Measurements from ENCODE around the gene UGT3A2.

DNA sequence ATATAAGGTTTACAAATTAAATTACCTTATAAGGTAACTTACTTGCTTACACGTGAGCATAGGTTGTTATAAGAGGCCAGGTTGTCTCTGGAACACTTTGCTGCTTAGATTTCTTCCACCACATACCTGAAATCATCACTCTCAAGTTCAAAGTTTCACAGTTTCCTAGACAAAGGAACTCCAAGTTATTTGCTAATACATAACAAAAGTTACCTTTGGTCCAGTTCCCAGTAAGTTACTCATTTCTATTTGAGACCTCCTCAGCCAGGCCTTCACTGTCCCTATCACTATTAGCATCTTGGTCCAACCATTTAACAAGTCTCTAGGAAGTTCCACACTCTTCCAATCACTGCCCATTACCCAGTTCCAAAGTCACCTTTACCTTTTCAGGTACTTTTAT is 57.0 kb downstream of the UGT3A2 start:
- TF ChIP-seq TAF1 (IDR thresholded peaks at IDR 0.05; ENCODE audit: borderline replicate concordance, insufficient read depth, low read length) (no peak), POLR2AphosphoS5 (IDR thresholded peaks at IDR 0.05; ENCODE audit: low read depth, low read length) (no peak), FOXP2 (optimal IDR thresholded peaks at IDR 0.05; ENCODE audit: borderline replicate concordance, extremely low read depth, extremely low read length, insufficient read depth) (no peak), REST (IDR thresholded peaks at IDR 0.05; ENCODE audit: insufficient read depth in 1 of 2, low read depth in 2 of 2, low read length in 2 of 2) (no peak)
